GM19468 (cell line): Measurements from ENCODE around the gene MT1A.

Experiments
- ATAC-seq: cut with Tn5 transposase; IDR thresholded peaks from one replicate; pipeline ENCODE4 v1.9.1; 2021; ENCODE audit warnings: mild to moderate bottlenecking, moderate library complexity, moderate number of reproducible peaks; ENCODE audit not compliant: unreplicated experiment; ENCODE audit errors: extremely low read depth

Gene MT1A

DNA sequence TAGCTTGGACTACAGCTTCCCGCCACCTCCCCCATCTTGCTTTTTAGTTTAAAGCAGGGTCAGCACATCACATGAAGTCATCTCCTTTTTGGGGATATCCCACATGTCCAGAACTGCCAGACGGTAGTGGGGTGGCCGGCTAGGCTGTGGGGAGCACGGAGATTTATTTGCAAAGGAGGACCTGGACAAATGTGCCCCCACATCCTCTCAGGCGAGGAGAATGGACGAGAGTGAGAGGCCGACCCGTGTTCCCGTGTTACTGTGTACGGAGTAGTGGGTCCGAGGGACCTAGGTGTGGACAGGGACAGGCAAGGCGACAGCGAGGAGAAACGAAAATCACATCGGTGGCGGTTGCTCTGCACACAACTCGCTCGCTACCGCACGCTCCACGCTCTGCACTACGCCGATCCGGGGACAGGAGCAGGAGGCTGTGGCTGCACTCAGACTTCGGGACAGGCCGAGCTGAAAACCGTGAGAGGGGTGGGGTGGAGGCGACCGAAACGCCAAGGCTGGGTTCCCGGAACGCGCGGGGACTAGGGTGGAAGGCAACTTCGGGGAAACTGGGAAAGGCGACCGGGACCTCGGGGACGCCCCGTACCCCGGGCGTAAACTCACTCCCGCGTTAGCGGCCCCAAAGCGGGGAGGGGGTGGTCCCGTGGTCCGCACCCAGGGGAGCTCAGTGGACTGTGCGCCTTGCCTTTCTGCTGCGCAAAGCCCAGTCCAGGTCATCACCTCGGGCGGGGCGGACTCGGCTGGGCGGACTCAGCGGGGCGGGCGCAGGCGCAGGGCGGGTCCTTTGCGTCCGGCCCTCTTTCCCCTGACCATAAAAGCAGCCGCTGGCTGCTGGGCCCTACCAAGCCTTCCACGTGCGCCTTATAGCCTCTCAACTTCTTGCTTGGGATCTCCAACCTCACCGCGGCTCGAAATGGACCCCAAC is at the start of gene MT1A:
Gene MT1A (plus strand): TSS at position 853 of the 937 bp plus-strand sequence. CDS start 73 bp downstream, at position 926.
- ATAC-seq = no peak

DNA sequence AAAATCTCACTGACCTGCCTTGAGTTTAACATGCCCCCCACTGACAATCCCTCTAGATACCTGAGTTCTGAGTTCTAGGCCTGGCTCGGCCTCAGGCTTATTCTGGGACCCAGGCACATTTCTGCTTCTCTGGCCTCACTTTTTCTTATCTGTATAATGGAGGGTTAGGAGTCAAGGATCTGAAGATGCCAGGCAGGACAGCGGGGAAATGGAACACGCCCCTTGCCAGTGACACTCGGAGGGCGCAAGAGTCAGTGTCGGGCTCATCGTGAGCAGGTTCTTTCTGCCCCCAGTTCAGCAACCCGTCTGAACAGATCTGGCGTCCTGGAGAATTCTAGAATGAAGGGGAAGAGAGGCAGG is 49.7 kb upstream of the MT1A start:
- no peak for ATAC-seq

DNA sequence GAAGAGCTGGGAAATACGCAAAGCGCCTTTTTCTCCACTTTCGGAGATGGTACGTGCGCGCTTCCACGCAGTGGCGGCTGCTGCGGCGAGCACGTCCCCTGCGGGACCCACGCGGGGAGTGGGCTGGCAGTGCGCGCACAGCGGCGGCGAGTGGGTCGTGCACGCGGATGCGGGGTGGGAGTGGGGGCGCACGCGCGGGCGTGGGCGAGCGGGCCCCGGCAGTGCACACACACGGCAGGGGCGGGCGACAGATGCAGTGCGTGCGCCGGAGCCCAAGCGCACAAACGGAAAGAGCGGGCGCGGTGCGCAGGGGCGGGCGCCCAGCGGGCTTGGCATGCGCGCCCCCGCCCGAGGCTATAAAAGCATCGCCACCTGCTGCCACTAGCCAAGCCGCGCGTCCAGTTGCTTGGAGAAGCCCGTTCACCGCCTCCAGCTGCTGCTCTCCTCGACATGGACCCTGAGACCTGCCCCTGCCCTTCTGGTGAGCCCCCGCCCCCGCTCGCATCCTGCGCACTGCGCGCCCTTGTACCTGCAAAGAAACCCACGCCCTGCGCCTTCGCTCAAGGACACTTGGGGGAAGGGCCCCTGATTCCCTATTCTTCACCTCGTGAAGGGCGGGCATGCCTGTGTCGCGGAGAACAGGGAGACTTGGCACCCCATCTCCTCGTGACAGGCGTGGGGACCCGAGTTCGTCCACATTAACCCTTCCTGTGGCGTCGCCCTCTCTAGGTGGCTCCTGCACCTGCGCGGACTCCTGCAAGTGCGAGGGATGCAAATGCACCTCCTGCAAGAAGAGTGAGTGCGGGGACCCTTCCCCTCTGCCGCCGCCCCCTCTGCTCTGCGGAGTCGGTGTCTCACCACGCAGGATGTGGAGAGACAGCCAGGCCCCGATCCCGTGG is 49.1 kb upstream of the MT1A start, which contains the start of gene MT3:
Gene MT3 (plus strand): TSS at position 388 of the 899 bp plus-strand sequence. CDS start 63 bp downstream, at position 451.
- ATAC-seq = no peak

DNA sequence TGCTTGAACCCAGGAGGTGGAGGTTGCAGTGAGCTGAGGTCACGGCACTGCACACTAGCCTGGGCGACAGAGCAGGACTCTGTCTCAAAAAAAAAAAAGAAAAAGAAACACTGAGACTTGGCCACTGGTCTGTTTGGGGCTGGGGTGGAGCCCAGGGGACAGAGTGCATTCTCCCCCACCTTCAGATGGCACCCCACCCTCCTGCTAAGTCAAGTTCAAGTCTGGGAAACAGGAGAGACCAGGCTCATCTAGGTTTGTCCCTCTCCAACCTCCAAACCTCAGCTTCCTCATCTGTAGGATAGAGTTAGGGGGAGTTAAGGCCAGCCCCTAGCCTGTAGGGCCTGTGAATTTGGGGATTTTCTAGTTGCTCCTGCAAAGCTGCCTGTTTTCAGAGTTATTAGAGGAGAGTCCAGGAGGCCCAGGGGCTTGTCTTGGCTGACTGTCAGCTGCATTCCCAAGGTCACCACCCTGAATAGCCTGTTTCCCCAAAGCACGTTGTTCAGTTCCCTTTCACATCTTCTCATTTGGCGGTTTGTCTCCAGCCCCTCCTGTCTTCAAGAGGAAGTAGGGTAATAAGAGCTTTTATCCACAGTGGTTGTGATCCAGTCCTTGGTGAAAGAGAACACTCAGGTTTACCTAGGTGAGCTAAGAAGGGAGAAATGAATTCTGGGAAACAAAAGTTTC is 46.9 kb upstream of the MT1A start:
- no peak for ATAC-seq

DNA sequence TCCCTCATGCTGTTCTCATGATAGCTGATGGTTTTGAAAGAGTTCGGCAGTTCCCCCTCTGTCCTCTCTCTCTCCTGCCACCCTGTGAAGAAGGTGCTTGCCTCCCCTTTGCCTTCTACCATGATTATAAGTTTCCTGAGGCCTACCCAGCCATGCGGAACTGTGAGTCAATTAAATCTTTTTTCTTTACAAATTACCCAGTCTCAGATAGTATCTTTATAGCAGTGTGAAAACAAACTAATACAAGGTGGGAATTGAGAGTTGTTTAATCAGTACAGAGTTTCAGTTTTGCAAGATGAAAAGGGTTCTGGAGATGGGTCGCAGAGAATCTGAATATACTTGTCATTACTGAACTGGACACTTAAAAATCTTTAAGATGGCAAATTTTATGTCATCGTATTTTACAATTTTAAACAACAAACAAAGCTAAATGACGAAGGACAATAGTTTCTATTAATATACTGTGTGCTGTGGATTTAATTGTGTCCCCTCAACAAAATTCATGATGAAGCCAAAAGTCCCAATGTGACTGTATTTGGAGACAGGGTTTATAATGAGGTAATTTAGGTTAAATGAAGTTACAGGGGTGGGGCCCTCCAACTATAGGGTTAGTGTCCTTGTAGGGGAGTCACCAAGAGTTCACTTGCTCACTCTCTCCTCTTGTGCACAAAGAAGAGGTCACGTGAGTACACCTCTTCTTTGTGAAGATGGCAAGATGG is 44.7 kb upstream of the MT1A start:
- no peak for ATAC-seq

DNA sequence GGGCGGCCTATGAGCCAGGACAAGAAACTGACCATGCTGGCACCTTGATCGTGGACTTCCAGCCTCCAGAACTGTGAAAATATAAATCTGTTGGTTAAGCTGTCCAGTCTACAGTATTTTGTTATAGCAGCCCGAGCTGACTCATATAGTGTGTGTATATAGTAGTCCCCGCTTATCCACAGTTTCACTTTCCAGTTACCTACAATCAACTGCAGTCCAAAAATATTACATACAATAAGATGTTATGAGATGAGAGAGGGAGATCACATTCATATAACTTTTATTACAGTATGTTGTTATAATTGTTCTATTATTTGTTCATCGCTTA is 44.2 kb upstream of the MT1A start:
- no peak for ATAC-seq

DNA sequence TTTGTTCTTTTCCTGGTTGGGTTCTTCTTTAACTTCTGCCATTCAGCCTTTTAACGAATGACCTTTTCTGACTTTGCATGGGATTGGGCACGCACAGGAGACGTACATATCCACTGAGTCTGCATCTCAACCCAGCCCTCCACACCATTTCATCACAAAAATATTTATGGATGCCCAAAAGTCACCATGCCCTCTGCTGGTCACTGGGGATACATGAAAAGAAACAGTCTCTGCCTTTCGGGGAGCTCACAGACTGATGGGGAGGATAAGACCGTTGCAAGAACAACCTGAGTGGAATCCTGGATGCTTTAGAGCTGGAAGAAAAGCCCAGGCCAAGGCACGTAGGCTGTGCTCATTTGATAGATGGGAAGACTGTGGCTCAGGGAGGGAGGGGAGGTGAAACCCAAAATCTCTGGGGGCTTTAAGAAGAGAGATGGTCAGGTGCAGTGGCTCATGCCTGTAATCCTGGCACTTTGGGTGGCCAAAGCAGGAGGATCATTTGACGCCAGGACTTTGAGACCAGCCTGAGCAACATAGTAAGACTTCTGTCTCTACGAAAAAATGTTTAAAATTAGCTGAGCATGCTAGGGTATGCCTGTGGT is 38.0 kb upstream of the MT1A start:
- ATAC-seq = no peak

DNA sequence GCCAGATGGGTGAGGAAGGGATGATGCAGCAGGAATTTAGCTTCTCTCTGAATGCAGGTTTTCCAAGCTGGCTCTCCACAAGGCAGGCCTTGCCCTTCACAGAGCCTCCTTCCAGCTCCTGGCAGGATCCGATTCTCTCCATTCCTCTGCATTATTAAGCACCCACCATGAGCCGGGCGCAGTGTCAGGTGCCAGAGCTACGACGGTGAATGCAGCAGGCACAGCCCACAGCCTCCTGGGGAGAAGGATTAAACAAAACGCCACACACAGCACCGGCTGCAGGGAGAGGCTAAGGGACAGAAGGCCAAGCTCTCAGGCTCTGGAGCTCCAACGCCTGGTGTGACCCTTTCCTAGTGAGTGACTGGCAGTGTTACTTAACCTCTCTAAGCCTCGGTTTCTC is 37.1 kb upstream of the MT1A start:
- ATAC-seq = no peak

DNA sequence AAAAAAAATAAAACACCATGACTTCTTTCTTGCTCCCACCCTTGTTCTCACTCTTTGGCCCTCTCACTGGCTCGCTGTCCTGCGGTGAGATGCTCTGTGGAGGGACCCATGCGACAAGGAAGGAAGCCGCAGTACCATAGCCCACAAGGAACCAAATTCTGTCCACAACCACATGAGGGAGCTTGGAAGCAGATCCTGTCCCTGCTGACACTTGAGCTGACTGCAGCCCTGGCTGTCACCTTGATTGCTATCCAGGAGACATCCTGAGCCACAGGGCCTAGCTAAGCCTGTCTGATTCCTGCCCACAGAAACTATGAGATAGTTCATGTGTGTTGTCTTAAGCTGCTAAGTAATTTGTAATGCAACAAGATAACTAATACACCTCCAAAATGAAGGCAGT is 34.9 kb upstream of the MT1A start:
- no peak for ATAC-seq

DNA sequence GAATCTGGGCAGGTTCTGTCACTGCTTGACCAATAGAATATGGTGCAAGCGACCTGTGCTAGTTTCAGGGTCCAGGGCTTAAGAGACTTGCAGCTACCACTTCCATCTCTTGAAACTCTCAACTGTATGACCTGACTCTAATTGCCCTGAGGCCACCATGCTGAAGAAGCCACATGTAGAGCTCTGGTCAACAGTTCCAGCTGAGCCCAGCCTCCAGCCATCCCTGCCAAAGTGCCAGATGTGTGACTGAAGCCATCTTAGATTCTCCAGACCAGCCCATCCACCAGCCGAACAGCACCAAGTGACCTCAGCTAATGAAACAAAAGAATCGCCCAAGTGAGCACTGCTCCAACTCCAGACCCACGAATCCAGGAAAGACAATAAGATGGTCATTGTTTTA is 33.5 kb upstream of the MT1A start:
- no peak for ATAC-seq

DNA sequence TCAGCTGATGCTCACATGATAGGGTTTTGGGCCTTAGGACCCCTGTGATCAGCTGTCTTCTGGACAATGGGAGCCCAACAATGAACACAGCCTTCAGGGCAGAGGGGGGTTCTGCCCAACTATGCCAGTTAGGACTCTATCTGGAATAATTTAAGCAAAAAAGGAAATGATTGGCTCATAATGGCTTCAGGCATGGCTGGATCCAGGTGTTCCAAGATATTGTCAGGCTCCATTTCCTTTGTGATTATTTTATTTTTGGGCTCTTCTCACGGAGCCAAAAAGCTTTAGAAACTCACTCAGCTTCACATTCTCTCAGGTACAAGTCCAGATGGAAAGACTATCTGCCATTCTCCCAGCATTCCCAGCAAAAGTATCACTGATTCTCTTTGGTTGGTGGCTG is 33.0 kb upstream of the MT1A start:
- no peak for ATAC-seq

DNA sequence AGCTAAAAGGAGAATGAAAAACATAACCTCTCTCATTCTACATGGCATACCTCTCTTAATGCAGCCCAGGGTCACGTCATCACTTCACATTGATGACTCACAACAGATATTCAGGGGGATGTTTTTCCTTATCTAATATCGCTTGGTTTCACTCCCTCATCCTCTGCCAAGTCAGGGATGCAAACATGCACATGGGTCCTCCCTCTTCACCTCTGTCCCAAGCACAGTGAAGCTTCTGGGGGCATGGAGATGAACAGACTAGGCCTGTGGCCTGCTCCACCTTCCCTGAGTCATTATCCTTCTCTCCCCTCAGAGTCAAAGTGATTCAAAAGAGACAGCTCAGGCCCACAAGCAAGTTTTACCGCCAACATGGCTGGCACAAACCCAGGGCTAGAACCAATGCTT is 32.4 kb upstream of the MT1A start:
- no peak for ATAC-seq

DNA sequence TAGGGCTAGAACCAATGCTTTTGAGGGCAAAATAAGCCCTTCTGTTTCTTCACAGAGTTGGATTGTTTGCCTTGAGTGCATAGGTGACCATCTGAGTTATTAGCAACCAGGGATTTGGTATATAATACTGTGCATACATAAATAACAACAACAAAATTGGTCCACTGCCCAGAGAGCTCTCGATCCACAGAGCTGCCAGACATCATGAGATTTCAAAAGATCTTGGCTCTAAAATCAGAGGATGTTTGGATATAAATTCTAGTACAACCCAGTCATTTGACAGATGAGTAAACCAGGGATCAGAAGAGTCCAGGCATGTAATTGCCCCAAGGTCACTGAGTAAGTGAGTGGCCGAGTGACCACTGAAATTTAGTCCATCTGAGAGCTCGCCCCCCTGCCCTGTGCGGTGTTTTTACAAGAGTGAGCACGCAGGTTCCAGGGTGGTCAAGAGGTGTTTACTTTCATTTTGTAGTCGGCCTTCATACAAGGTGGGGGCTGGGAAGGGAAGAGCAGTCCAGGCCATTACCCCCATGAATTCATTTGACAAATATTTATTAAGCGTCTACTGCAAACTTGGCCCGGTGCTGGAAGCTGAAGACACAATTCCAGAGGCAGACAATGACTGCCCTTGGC is 31.9 kb upstream of the MT1A start:
- no peak for ATAC-seq

DNA sequence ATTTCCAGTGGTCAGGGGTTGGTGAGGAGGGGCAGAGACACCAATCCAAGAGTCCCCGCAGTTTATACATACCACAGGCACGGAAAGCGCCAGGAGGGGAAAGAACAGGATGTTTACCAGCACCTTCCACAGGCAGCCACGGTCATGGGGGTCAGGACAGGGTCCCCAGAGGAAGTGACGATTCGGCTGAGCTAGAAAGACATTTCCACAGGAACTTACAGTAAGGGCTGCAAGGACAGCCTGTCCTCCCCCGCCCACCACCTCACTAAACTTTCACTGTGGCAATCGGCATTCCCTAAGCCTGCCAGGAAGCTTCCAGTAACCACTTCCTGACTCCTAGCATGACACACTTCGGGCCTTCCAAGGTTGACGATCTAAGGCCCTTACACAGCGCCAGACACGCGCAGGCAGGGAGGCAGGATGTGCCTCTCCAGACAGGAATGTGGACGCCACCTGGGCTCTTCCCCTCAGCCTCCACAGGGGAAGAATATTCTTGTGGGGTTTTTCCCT is 31.3 kb upstream of the MT1A start:
- no peak for ATAC-seq

DNA sequence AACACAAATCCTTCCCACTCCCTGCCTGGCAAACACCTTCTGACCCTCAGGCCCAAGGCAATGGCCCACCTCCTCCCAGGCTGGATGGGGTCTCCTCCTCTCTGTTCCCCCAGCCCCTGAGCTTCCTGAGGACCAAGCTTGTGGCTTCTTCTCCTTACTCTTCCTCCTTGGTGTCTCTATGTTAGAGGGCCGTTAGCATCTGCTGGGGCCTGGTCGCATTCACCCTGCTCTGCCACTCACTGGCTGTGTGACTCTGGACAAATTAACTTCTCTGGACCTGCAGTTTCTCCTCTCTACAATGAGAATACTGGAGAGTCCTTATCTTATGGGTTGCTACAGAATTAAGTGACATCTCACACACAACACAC is 30.8 kb upstream of the MT1A start:
- no peak for ATAC-seq

DNA sequence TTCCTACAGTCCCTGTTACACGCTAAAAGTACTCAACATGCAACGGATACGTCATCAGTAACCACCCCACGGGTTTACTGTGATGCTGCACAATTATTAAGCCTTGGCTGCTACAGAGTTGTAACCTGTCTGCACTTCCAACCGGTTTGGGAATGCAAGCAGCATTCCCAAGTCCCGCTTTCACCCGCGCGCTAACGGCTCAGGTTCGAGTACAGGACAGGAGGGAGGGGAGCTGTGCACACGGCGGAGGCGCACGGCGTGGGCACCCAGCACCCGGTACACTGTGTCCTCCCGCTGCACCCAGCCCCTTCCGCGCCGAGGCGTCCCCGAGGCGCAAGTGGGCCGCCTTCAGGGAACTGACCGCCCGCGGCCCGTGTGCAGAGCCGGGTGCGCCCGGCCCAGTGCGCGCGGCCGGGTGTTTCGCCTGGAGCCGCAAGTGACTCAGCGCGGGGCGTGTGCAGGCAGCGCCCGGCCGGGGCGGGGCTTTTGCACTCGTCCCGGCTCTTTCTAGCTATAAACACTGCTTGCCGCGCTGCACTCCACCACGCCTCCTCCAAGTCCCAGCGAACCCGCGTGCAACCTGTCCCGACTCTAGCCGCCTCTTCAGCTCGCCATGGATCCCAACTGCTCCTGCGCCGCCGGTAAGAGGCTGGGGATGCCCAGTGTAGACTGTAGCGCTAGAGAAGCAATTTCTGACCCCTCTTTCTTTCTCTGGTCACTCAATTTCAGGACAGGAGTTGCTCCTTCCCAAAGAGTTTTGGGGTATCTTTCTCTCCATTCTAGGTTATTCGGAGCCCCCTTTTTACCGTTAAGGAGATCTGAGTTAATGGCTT is 30.2 kb upstream of the MT1A start, which contains the start of gene MT2A:
Gene MT2A (plus strand): TSS at position 542 of the 833 bp plus-strand sequence. CDS start 72 bp downstream, at position 614.
- peak; percentile 89 for ATAC-seq

DNA sequence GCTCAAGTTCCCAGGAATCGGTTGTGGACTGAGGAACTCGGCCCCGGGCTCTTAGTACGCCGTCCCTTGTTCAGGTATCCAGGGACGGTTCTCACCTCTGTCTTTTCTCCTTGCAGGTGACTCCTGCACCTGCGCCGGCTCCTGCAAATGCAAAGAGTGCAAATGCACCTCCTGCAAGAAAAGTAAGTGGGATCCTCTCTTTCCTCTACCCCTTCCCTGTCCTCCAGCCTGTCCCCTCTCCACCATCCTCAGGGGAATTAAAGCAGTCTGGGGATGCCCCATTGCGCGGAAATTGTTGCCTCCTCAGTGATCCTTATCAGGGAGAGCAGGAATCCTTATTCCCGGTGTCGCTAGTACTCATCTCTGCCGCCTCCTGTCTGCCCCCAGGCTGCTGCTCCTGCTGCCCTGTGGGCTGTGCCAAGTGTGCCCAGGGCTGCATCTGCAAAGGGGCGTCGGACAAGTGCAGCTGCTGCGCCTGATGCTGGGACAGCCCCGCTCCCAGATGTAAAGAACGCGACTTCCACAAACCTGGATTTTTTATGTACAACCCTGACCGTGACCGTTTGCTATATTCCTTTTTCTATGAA is 29.5 kb upstream of the MT1A start:
- no peak for ATAC-seq
